Epithelial cell of proximal tubule (primary cell): ENCODE measurements around the gene NDRG2. TPM values are rescaled to one million over a fixed set of nuclear protein-coding genes. Genes with fewer than 3 reads are reported as not detected.

ENCODE experiments used
- DNase-seq: peaks from one replicate; pipeline ENCODE4 v3.0.0-alpha.2; 2011; ENCODE audit warnings: low read depth
- H3K4me3 ChIP-seq: 2 replicates; pipeline ENCODE4 v1.5.1; 2011; ENCODE audit warnings: low read depth, mild to moderate bottlenecking, low read length
- CTCF ChIP-seq: conservative IDR thresholded peaks from 2 replicates; pipeline ENCODE4 v1.5.1; 2012; ENCODE audit warnings: low read depth, mild to moderate bottlenecking, low read length
- total RNA-seq: library from RNA; depleted of rRNA; stranded (reverse); fragments of >200 nt; gene quantifications from 2 replicates; pipeline ENCODE4 v1.2.3, GENCODE V29; 2015

The NDRG2 gene
- total RNA-seq, 1 donor from 2014 or later: 16.0 TPM

- no peak for DNase-seq
- TF ChIP-seq CTCF: no peak
- no peak overlapping the region for H3K4me3 ChIP-seq
Observed at GRCh38 chr14:21001218-21001617, 23.6 kb downstream of the NDRG2 start.

- no peak overlapping the region for H3K4me3 ChIP-seq
- no peak for TF ChIP-seq CTCF
- no peak for DNase-seq
Observed at GRCh38 chr14:20999591-20999990, 25.3 kb downstream of the NDRG2 start.

- DNase-seq: no peak
- H3K4me3 ChIP-seq: no peak within 1 kb of the TSS
- no peak for TF ChIP-seq CTCF
Observed at GRCh38 chr14:20998674-20999366, 26.0 kb downstream of the NDRG2 start, which contains the start of gene SLC39A2. Gene SLC39A2 (plus strand): TSS chr14:20999293. CDS start chr14:20999447, 154 bp downstream.

- no peak for DNase-seq
- no peak overlapping the region for H3K4me3 ChIP-seq
- no peak for TF ChIP-seq CTCF
Observed at GRCh38 chr14:20998139-20998538, 26.7 kb downstream of the NDRG2 start.

GRCh38 chr14:20997564-20997963, 27.3 kb downstream of the NDRG2 start:
- H3K4me3 ChIP-seq: no peak overlapping the region
- no peak for DNase-seq
- no peak for TF ChIP-seq CTCF

GRCh38 chr14:20997115-20997514, 27.7 kb downstream of the NDRG2 start:
- H3K4me3 ChIP-seq: no peak overlapping the region
- TF ChIP-seq CTCF: no peak
- DNase-seq: no peak

GRCh38 chr14:20996521-20996920, 28.3 kb downstream of the NDRG2 start:
- TF ChIP-seq CTCF: no peak
- no peak overlapping the region for H3K4me3 ChIP-seq
- DNase-seq: no peak
